HuH-7 (cell line): Measurements from ENCODE around the gene WDR20.
"Not testable (repeated sequence)": the region's sequence is repeated elsewhere in the genome, so short reads cannot be mapped to it uniquely, and the experiment has no call there.

Experiments used
- DNase-seq: peaks from one replicate; pipeline ENCODE4 v3.0.0; 2011; ENCODE audit warnings: low spot score

The WDR20 gene

DNA sequence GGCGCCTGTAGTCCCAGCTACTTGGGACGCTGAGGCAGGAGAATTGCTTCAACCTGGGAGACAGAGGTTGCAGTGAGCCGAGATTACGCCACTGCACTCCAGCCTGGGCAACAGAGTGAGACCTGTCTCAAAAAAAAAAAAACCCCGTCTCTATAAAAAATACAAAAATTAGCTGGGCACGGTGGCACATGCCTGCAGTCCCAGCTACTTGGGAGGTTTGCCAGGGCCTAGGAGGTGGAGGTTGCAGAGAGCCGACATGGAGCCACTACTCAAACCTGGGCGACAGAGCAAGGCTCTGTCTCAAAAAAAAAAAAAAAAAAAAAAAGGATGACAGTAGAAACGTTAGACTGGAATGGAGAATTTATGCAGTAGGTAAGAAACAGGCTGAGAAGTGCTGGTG is 5.7 kb upstream of the WDR20 start:
- DNase-seq: not testable (repeated sequence)

DNA sequence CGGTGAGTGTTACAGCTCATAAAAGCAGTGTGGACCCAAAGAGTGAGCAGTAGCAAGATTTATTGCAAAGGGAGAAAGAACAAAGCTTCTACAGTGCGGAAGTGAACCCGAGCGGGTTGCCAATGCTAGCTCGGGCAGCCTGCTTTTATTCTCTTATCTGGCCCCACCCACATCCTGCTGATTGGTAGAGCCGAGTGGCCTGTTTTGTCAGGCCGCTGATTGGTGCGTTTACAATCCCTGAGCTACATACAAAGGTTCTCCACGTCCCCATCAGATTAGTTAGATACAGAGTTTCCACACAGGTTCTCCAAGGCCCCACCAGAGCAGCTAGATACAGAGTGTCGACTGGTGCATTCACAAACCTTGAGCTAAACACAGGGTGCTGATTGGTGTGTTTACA is 5.0 kb upstream of the WDR20 start:
- DNase-seq: not testable (repeated sequence)

DNA sequence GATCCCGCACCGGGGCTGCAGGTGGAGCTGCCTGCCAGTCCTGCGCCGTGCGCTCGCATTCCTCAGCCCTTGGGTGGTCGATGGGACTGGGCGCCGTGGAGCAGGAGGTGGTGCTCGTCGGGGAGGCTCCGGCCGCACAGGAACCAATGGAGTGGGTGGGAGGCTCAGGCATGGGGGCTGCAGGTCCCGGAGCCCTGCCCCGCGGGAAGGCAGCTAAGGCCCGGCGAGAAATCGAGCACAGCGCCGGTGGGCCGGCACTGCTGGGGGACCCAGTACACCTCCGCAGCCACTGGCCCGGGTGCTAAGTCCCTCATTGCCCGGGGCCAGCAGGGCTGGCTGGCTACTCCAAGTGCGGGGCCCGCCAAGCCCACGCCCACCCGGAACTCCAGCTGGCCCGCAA is 4.2 kb upstream of the WDR20 start:
- not testable (repeated sequence) for DNase-seq

DNA sequence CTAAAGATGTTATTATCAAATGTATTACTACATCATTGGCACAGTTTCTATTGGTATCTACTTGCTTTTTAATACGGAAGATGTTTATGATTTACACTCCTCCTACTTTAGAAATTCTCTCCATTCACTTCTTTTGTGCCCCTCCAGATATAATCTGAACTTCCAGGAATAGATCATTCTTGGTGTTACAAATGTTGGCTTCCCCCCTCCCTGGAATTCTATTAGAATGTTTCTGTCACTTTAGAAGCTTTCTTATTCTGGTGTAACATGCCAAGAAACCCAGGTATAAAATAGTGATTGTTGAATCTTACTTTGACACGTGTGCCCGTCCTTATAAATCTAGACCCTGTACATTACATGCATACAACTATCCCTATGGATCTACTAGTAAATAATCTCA is 1.2 kb upstream of the WDR20 start:
- no peak for DNase-seq

DNA sequence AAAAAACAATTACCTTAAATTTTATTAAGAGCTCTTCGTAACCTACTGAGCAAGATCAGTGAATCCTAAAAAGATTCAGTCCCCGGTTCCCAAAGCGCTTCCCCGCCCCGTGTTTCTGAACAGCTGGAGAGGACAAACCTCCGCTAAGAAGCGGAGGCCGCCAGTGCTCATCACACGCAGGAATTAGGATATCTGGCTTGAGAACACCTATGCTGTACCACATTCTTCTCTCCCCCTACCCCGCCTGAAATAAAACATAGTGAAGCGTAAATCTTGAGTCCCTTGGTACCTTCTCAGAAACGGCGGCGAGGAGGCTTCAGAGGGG is 774 bp upstream of the WDR20 start:
- peak; percentile 53 for DNase-seq

DNA sequence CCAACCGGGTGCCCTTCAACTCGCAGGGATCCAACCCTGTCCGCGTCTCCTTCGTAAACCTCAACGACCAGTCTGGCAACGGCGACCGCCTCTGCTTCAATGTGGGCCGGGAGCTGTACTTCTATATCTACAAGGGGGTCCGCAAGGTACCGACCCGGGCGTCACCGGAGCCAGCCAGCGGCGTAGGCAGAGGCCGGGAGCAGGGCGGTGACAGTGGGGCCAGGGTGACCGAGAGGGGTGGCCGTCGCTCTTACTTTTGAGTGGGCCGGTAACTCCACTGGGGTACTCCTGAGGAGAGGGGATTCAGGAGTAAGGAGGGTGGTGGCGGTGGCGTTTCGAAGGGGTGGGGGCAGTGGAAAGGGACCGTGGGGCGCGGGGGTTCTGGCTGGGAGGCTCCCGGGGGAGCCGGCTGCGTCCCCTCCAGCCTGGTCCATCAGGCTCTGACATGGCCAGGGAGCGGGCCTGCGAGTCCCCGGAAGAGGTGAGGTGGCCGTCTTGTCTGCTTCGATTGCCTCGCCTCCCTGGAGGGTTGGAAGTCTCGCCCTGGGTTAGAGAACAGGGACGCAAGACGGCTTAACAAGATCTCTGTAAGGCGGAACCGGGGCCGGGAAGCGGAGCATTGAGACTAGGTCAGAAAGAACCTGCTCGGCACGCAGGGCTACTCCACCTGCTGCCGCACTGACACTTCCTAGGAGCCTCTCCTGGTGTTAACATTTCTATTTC is 491 bp downstream of the WDR20 start:
- peak; percentile 30 for DNase-seq

DNA sequence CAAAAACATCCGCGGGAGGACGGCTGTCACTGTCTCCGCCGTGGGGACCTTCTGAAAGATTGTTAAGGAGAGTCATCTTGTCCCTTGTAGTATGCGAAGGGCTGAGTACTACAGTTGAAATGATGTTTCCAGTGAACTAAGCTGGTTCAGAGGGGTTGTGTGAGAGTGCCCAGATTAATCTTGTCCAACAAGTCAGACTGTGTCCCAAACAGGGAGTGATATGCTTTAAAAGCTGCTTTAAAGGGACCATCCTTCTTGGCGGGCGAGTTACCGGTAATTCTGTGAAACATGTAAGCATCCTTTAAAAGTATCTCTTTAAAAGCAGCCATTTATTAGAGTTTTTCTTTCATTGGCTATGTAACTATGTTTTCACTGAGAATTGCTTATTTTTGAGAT is 1.1 kb downstream of the WDR20 start:
- DNase-seq: no peak

DNA sequence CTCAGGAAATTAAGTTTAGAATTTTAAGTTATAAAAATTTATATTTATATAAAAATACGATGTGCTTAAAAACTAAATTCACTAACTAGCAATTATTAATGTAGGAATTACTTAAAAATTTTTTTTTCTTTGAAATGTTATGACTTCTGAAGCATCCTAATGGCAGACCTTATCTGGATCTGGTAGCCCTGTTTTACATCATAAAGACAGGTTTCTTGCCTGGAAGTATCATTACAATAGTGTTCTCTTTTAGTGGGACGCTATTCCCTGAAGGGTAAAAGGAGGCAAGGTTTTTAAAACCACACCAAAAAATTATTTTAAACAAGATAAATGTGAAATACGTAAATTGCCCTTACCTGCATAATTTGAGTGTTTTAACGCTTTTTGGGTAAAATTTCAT is 2.1 kb downstream of the WDR20 start:
- DNase-seq: no peak

DNA sequence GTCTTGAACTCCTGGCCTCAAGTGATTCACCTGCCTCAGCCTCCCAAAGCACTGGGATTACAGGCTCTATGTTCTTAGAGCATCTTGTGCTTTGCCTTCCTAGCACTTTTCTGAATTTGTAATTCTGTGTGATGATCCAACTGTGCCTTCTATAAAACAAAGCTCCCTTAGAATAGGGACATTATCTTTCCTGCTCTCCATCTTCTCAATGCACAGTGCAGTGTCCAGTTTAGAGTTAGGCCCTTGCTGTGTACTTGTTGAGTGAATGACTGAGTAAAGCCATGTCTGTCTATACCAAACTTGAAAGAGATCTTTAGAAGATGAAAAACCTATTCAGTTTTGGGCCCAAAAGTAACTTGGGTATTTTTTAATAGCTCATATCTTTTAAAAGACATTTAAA is 5.2 kb downstream of the WDR20 start:
- no peak for DNase-seq

DNA sequence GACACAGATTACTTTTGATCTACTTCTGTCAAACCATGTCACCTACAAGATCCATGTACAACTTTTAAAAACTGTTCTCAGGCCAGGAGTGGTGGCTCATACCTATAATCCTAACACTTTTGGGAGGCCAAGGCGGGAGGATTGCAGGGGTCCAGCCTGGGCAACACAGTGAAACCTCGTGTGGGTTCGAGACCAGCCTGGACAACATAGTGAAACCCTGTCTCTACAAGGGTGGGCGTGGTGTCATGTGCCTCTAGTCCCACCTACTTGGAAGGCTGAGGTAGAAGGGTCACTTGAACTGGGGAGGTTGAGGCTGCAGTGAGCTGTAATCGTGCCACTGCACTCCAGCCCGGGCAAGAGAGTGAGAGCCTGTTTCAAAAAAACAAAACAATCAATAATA is 5.7 kb downstream of the WDR20 start:
- DNase-seq: no peak

DNA sequence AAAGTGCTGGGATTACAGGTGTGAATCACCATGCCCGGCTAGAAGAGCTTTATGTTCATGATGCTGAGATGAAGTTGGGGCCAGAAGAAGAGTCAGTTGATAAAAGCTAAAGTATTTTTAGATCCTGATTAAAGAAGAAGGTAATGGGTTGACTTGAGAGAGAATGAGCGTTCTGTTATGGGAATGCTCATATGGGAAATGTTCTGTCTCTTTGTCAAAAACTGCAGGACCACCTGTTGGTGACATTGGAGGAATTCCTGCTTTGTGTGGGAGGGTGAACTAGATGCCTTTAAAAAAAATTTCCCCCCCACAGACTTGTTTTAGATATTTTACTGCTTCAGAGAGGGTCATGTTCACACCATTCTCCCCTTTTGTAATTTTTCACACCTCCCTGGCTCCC is 6.7 kb downstream of the WDR20 start:
- DNase-seq: no peak

DNA sequence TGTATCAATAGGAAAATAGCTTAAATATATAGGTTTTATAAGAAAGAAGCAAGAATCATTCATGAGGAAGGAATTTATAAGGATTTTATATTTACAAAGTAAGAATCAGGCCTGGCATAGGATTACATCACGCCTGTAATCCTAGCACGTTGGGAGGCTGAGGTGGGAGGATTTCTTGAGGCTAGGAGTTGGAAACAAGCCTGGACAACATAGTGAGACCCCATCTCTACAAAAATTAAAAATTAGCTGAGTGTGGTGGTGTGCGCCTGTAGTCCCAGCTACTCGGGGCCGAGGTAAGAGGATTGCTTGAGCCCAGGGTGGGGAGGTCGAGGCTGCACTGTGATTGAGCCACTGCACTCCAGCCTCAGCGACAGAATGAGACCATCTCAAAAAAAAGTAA is 10.4 kb downstream of the WDR20 start:
- no peak for DNase-seq

DNA sequence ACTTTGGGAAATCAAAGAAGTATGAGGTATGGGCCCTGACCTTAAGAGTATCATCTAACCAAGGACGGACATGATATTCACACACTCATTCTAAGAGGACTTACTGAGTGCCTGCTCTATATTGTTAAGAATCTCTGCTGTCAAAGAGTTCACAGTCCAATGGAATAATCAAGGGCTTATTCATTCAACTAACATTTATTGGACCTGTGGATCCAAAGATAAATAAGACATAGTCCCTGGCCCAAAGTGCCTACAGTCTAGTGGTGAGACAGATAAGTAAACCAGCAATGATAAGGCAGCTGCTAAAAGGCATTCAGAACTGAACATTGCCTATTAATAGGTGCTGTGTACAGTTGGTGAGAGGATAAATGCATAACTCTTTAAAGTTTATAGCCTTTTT is 11.0 kb downstream of the WDR20 start:
- no peak for DNase-seq

DNA sequence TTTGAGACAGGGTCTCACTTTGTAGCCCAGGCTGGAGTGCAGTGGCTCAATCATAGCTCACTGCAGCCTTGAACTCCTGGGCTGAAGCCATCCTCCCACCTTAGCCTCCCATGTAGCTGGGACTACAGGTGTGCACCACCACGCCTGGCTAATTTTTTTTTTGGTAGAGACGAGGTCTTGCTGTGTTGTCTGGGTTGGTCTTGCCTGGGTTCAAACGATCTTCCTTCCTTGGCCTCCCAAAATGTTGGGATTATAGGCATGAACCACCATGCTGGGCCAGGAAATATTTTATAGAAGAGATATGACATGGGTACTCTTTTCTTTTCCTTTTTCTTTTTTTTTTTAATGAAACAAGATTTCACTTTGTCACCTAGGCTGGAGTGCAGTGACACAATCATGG is 11.7 kb downstream of the WDR20 start:
- DNase-seq: not testable (repeated sequence)

DNA sequence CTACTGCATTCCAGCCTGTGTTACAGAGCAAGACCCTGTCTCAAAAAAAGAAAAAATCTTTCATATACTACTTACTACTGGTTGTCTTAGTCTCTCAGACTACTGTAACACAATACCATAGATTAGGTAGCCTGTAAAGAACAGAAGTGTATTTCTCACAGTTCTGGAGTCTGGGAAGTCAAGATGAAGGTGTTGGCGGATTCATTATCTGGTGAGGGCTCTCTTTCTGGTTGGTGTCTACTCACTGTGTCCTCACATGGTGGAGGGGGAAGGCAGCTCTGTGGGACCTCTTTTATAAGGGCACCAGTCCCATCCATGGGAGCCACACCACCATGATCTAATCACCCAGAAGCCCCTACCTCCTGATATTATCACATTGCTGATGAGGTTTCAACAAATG is 14.4 kb downstream of the WDR20 start:
- no peak for DNase-seq

DNA sequence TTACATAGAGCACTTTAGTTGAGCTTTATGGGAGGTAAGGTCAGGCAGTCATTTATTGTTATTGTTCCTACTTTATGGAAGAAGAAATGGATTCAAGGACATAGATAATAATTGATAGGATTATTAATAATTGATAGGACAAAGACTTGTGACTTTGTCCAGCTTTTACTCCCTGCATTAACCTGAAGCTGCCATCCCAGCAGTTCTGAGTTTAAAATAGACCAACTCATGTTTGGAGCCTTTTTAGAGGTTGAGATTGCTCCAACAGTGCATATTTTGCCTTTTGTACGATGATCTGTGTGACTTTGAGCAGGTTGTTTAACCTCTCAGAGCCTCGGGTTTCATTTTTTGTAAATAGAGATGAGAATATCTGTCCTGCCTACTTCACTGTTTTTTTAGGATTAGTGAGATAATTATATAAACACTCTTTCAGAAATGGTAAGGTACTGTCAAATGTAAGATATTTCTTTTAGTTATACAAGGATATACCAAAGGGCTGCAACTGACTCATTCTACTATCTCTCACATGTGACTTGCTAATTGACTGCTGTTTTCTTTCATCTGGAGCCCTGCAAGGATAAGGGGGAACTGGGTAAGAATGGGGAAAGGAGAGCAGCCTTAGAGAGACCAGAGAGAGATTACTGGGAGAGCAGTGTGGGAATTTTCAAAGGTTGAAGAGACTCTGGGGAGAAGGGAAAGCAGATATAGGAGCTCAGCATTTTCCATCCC is 15.3 kb downstream of the WDR20 start:
- DNase-seq: no peak

DNA sequence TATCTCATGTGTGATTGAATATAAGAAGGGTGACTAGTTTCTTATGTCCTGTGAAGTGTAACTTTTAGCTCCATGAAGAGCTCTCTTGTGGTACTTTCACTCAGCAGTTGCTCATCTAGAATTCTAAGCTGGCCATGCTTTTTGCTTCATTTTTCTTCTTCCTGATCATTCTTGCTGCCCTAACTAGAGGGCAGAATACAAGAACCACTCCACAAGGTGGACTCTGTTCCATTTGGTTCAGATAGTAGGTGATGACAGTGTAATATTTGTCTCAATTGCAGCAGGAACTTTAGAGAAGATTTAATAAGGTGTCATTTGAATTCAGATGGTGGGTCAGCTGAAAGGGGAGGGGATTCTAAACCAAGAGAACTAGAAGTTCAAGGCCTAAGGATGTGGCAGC is 17.6 kb downstream of the WDR20 start:
- no peak for DNase-seq

DNA sequence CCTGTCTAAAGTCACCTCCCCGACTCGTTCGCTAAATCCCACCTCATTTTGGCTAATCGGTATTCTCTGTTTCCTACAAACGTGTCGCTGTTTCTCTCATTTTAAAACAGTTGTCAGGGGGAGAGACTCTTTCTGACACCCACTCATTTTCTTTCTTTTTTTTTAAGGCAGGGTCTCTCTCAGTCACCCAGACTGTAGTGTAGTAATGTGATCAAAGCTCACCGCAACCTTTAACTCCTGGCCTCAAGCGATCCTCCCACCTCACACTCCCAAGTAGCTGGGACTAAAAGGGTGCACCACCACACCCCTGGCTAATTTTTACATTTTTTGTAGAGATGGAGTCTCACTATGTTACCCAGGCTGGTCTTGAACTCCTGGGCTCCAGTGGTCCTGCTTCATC is 19.1 kb downstream of the WDR20 start:
- no peak for DNase-seq

DNA sequence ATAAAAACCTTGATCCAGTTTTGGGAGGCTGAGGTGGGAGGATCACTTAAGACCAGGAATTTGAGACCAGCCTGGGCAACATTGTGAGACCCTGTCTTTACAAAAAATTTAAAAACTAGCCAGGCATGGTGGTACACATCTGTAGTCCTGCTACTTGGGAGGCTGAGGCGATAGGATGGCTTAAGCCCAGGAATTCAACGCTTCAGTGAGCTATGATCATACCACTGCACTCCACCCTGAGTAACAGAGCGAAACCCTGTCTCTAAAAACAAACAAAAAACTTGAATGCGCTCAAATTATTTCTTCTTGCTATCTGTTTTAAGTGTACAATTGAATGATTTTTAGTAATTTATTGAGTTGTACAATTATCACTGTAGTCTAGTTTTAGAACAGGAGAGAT is 20.1 kb downstream of the WDR20 start:
- no peak for DNase-seq

DNA sequence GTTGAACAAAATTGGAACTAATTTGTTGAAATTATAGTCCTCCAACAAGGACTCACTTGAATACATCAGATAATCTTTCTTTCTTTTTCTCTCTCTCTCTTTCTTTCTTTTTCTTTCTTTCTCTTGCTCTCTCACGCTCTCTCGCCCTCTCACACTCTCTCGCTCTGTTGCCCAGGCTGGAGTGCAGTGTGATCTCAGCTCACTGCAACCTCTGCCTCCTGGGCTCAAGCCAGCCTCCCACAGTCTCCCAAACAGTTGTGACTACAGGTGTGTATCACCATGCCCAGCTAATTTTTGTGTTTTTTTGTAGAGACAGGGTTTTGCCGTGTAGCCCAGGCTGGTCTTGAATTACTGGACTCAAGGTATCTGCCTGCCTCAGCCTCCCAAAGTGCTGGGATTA is 22.8 kb downstream of the WDR20 start:
- DNase-seq: no peak

DNA sequence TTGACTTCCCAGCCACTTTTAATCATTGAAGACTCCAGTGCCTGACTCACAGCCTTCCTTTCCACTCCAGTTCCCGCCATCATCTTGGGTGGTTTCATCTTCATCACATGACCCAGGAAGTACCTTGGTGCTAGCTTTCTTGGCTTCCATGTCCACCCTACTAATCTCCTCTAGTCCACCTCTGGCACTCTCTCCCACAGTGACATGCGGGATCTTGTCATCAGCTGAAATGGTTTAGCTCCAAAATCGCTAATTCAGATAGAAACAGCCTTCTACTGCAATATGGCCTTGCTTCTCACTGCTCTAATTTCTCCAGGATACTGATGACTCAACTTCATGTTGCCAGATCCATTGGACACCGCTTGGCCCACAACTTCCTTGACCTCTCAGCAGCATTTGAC is 24.5 kb downstream of the WDR20 start:
- DNase-seq: no peak

DNA sequence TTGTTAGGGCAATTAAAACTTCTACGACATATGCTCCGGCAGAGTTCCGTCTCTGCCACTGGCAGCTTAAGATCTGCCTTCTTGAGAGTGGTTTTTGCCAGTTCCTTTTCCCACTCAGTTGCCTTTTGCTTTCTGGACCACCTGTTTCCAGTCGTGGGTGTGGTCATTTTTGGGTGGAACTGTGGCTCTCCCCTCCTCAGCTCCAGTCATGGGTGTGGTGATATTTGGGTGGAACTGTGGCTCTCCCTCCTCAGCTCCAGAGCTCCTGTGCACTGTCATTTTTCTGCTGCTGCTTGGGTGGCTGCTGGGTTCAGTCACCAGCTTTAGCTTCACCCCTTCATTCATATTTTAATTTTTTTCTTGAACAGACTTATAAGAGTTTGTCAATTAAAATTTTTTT is 25.3 kb downstream of the WDR20 start:
- DNase-seq: no peak

DNA sequence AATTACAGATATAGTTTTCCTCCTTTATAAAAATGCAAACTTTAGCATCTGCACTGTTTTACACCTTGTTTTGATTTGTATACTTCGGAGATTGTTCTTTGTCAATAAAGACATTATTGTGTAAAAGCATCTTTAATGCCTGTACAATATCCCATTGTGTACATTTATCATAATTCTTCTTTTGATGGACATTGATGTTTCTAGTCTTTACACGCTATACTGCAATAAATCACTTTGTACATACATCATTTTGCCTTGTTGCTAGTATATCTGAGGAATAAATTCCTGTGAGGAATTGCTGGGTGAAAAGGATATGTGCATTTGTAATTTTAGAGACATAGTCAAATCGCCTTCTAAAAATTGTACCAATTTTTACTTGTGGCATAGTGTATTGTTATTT is 30.4 kb downstream of the WDR20 start:
- no peak for DNase-seq
